H1 (cell line): Measurements from ENCODE around the gene CASP3. TPM values are rescaled to one million over a fixed set of nuclear protein-coding genes. Genes with fewer than 3 reads are reported as not detected.

Experiments used
- CREB1 ChIP-seq: IDR thresholded peaks from 2 replicates; pipeline ENCODE4 v1.6.1; 2012; ENCODE audit warnings: inconsistent platforms
- EZH2 ChIP-seq: fragments of 200-600 bp; sonication (generic); IDR thresholded peaks from 2 replicates; pipeline ENCODE4 v1.7.1; 2012; ENCODE audit warnings: low read depth, mild to moderate bottlenecking, moderate library complexity, low read length, inconsistent platforms; ENCODE audit not compliant: severe bottlenecking
- HDAC6 ChIP-seq: IDR thresholded peaks from one replicate; pipeline ENCODE4 v1.7.1; 2012; ENCODE audit warnings: low read depth, mild to moderate bottlenecking, inconsistent platforms, low read length, moderate library complexity
- PHF8 ChIP-seq: fragments of 200-600 bp; sonication (generic); conservative IDR thresholded peaks from 2 replicates; pipeline ENCODE4 v1.7.1; 2012; ENCODE audit warnings: low read depth, mild to moderate bottlenecking, inconsistent platforms, low read length, moderate library complexity
- POLR2AphosphoS5 ChIP-seq: IDR thresholded peaks from 2 replicates; pipeline ENCODE4 v1.6.1; 2011; ENCODE audit warnings: low read depth, low read length
- RXRA ChIP-seq: IDR thresholded peaks from 2 replicates; pipeline ENCODE4 v1.6.1; 2011; ENCODE audit warnings: low read depth, mild to moderate bottlenecking, low read length, moderate library complexity; ENCODE audit not compliant: insufficient read depth
- SIN3A ChIP-seq, 2 experiments: IDR thresholded peaks in 1 of 2; conservative IDR thresholded peaks in 1 of 2; 2 replicates each; pipeline ENCODE4 v1.6.1; 2011 to 2012; ENCODE audit warnings: low read length in 2 of 2, improper control_type of control experiment in 1 of 2, low read depth in 1 of 2, mild to moderate bottlenecking in 1 of 2
- polyA plus RNA-seq, 7 experiments: library from polyadenylated mRNA; depleted of rRNA in 3 of 7; stranded (reverse) in 5 of 7; unstranded in 2 of 7; fragments of >200 nt in 5 of 7; fragments of 200-250 nt in 2 of 7; gene quantifications; 1 replicate in 5 of 7; 2 replicates in 1 of 7; 4 replicates in 1 of 7; pipeline versions ENCODE4 v1.2.1 to v1.2.3, GENCODE V29; 2011 to 2013; ENCODE audit warnings: missing spikeins in 2 of 7, mixed read lengths in 2 of 7
- total RNA-seq: library from RNA; stranded (reverse); fragmentation: NEBNext Ultra II Directional; extraction: Animal tissue kit (Norgen Biotek cat#: 25700); gene quantifications from 2 replicates; pipeline ENCODE4 v1.2.1, GENCODE V29; 2021

The CASP3 gene
- total and polyA plus RNA-seq, 2 of the 8 experiments (the other 6 are each of a cell fraction or from before 2014, with no cell fraction given): 27.8 to 82.5 TPM

GRCh38 chr4:184655889-184656869 is 6.9 kb upstream of the CASP3 start (continued):
- no peak for TF ChIP-seq EZH2
- no peak for TF ChIP-seq PHF8
- TF ChIP-seq SIN3A (conservative IDR thresholded peaks at IDR 0.05 in 1 of 2, IDR thresholded peaks at IDR 0.05 in 1 of 2; ENCODE audit: low read depth in 1 of 2, low read length in 2 of 2): no peak
- TF ChIP-seq RXRA: no peak
- TF ChIP-seq POLR2AphosphoS5: no peak
- no peak for TF ChIP-seq HDAC6
- TF ChIP-seq CREB1: no peak
